ENCODE measurements around the gene PBOV1. TPM values are rescaled to one million over a fixed set of nuclear protein-coding genes. Genes with fewer than 3 reads are reported as not detected.

PBOV1 gene
- total and polyA plus RNA-seq, 4 donors: 0.04 TPM; not detected in 3

DNA sequence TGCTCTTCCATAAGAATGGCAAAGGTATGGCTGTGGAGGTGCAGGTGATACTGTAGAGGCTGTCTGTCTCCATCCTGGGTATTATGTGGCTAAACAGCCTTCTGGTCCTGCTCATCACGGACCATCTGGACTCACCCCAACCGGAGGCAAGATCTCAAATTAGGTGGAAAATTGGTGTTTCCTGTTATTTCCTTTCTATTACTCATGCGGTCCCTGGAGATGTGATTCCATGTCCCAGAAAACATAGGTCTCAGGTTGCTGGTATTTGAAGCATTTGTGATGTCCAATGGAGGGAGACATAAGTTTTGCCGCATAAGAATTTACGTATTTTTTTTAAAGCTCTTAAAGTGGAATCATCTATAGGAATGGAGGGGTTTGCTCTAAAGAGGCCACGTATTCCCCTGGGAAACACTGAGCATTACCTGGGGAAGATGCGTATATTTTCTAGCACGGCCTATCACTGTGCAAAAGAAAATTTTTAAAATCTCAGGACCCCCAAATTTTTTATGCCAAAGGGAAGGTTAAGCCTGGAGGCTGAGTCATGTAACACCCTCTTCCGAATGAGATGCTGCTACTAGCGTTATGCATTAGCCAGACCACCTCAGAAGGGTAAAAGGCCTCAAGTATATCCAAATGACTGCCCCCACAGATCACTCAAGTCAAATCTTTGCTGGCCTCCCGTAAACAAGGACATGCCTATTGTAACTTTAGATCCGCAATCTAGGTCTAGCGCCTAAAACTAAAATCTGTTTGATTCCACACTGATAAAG lies 22.4 kb upstream of the PBOV1 start:
- H3K4me3 ChIP-seq: no peak overlapping the region
- H3K9me3 ChIP-seq (ENCODE audit: control insufficient read depth in 4 of 4, insufficient read depth in 3 of 4, low read length in 3 of 4): no peaks in the 10 kb centered on the region
- TF ChIP-seq CTCF (IDR thresholded peaks at IDR 0.05; ENCODE audit: control extremely low read depth, extremely low read depth): no peak
- H3K4me1 ChIP-seq (ENCODE audit: control insufficient read depth in 5 of 5, insufficient read depth in 5 of 5, low read length in 5 of 5): no peaks in the 10 kb centered on the region
- no peak overlapping the region for H3K27ac ChIP-seq (ENCODE audit: low read depth in 1 of 2, low read length in 1 of 2)
- H3K27me3 ChIP-seq (ENCODE audit: control insufficient read depth in 3 of 3, insufficient read depth in 3 of 3, low read length in 2 of 3): no peaks in the 10 kb centered on the region
- H3K36me3 ChIP-seq (ENCODE audit: control insufficient read depth in 4 of 4, insufficient read depth in 4 of 4, low read length in 4 of 4): no peaks in the 10 kb centered on the region
- WGBS, 2 donors: 94 to 96% methylated on average over 13 of the region's 13 CpGs
- DNase-seq (no peak), ATAC-seq (ENCODE audit: insufficient read depth, low FRiP score) (no peak)
- H3K9ac ChIP-seq (ENCODE audit: insufficient read depth in 1 of 2, low read length in 2 of 2): no peak overlapping the region

DNA sequence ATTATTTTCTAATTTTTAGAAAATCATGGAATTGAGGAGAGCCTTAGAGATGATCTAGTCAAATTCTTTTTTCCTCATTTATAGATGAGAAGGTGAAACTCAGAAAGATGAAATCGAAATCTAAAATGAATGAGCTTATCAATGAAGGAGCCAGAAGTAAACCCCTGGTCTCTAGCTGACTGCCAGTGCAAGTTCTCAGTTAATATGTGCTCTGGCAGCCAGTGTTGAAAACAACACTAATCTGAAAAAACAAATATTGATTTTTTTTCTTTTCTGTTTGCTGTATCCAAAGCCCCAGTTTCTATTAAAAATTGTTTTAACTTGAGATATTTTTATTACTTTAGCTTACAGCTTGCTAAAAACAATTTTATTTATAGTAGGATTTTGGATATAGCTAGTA lies 21.5 kb upstream of the PBOV1 start:
- WGBS, 2 donors: 88 to 94% methylated on average over 1 of the region's 1 CpG
- Histone ChIP-seq H3K9ac (ENCODE audit: insufficient read depth in 1 of 2, low read length in 2 of 2) (no peak overlapping the region), H3K4me3 (no peak overlapping the region), H3K9me3 (ENCODE audit: control insufficient read depth in 4 of 4, insufficient read depth in 3 of 4, low read length in 3 of 4) (no peaks in the 10 kb centered on the region), H3K36me3 (ENCODE audit: control insufficient read depth in 4 of 4, insufficient read depth in 4 of 4, low read length in 4 of 4) (no peaks in the 10 kb centered on the region), H3K27ac (ENCODE audit: low read depth in 1 of 2, low read length in 1 of 2) (no peak overlapping the region), H3K27me3 (ENCODE audit: control insufficient read depth in 3 of 3, insufficient read depth in 3 of 3, low read length in 2 of 3) (no peaks in the 10 kb centered on the region), H3K4me1 (ENCODE audit: control insufficient read depth in 5 of 5, insufficient read depth in 5 of 5, low read length in 5 of 5) (no peaks in the 10 kb centered on the region)
- no peak for TF ChIP-seq CTCF (IDR thresholded peaks at IDR 0.05; ENCODE audit: control extremely low read depth, extremely low read depth)
- no peak for ATAC-seq (ENCODE audit: insufficient read depth, low FRiP score)
- DNase-seq: no peak

DNA sequence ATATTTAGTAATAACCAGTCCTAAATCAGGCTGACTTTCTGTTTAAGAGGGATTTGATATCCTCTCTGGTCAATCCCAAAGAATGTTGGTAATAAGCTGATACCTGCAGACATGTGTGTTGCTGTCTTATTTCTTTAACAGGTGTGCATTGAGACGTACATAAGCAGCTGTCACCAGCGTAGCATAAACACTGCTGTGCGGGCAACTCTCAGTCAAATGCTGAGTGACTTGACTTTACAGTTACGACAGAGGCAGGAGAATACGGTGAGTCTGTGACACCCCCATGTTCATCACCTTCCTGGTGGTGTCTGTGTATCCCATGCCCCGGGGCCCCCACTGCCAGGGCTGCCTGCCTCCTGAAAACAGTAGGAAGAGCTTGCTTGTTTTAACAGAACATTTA lies 20.1 kb upstream of the PBOV1 start:
- Histone ChIP-seq H3K4me1 (ENCODE audit: control insufficient read depth in 5 of 5, insufficient read depth in 5 of 5, low read length in 5 of 5) (peaks cover 0 to 1% (median 0%) of the 10 kb centered on the region in 5 donors), H3K4me3 (no peak overlapping the region), H3K27me3 (ENCODE audit: control insufficient read depth in 3 of 3, insufficient read depth in 3 of 3, low read length in 2 of 3) (no peaks in the 10 kb centered on the region), H3K9me3 (ENCODE audit: control insufficient read depth in 4 of 4, insufficient read depth in 3 of 4, low read length in 3 of 4) (no peaks in the 10 kb centered on the region), H3K9ac (ENCODE audit: insufficient read depth in 1 of 2, low read length in 2 of 2) (no peak overlapping the region), H3K27ac (ENCODE audit: low read depth in 1 of 2, low read length in 1 of 2) (no peak overlapping the region), H3K36me3 (ENCODE audit: control insufficient read depth in 4 of 4, insufficient read depth in 4 of 4, low read length in 4 of 4) (no peaks in the 10 kb centered on the region)
- DNase-seq (no peak), ATAC-seq (ENCODE audit: insufficient read depth, low FRiP score) (no peak)
- no peak for TF ChIP-seq CTCF (IDR thresholded peaks at IDR 0.05; ENCODE audit: control extremely low read depth, extremely low read depth)
- WGBS, 2 donors: 88 to 90% methylated on average over 6 of the region's 6 CpGs

- no peak for TF ChIP-seq CTCF (IDR thresholded peaks at IDR 0.05; ENCODE audit: control extremely low read depth, extremely low read depth)
- Histone ChIP-seq H3K36me3 (ENCODE audit: control insufficient read depth in 4 of 4, insufficient read depth in 4 of 4, low read length in 4 of 4) (no peaks in the 10 kb centered on the region), H3K9me3 (ENCODE audit: control insufficient read depth in 4 of 4, insufficient read depth in 3 of 4, low read length in 3 of 4) (no peaks in the 10 kb centered on the region), H3K9ac (ENCODE audit: insufficient read depth in 1 of 2, low read length in 2 of 2) (no peak overlapping the region), H3K27ac (ENCODE audit: low read depth in 1 of 2, low read length in 1 of 2) (no peak overlapping the region), H3K4me1 (ENCODE audit: control insufficient read depth in 5 of 5, insufficient read depth in 5 of 5, low read length in 5 of 5) (peaks cover 0 to 1% (median 0%) of the 10 kb centered on the region in 5 donors), H3K4me3 (no peak overlapping the region), H3K27me3 (ENCODE audit: control insufficient read depth in 3 of 3, insufficient read depth in 3 of 3, low read length in 2 of 3) (no peaks in the 10 kb centered on the region)
- 95 to 98% methylated on average over 2 of the region's 2 CpGs for WGBS, 2 donors
- DNase-seq: no peak
- ATAC-seq (ENCODE audit: insufficient read depth, low FRiP score): no peak
Measured at GRCh38 chr6:138237463-138237862, 19.2 kb upstream of the PBOV1 start.

All from lung (tissue), 12 donors.